ENCODE results near the gene CSK. TPM values are rescaled to one million over a fixed set of nuclear protein-coding genes. Genes with fewer than 3 reads are reported as not detected.

The CSK gene
- total RNA-seq, 1 donor from 2014 or later: 557 TPM

GRCh38 chr15:74829486-74829885 lies 47.6 kb downstream of the CSK start:
- Mint-ChIP-seq H3K9me3 (no peaks in the 10 kb centered on the region), H3K4me3 (no peak overlapping the region), H3K4me1 (peaks cover 7% of the 10 kb centered on the region), H3K27me3 (peaks cover 21% of the 10 kb centered on the region), H3K27ac (no peak overlapping the region), H3K36me3 (ENCODE audit: low read depth) (no peaks in the 10 kb centered on the region)
- ATAC-seq (ENCODE audit: low read depth) (no peak), DNase-seq (no peak)
- CTCF ChIA-PET: interaction anchor here (0.6 kb wide), 1 partner anchor 45 kb away, joined by 3 read pairs; no protein-coding TSS in a partner anchor
- intact Hi-C loops (cut with micrococcal nuclease): no loop called here
- TF ChIP-seq CTCF (IDR thresholded peaks at IDR 0.05): no peak
- POLR2A ChIA-PET: interaction anchor here (0.7 kb wide), 1 partner anchor 52 kb away, joined by 6 read pairs; no protein-coding TSS in a partner anchor

DNA sequence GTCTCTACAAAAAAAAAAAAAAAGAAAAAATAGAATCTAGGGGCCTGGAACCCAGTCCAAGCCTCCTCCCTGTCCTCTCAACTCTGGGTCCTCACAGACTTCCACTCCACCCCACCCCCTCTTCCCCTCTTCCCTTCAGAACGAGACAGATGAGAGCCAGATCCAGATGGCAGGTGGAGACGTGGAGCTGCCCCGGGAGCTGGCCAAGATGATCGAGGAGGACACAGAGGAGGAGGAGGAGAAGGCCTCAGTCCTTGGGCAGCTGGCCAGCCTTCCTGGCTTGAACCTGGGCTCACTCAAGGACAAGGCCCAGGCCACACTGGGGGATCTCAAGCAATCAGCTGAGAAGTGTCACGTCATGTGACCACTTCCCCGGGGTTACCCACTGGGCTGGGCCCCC lies 48.1 kb downstream of the CSK start:
- ATAC-seq (ENCODE audit: low read depth) (no peak), DNase-seq (no peak)
- Mint-ChIP-seq H3K27me3 (peaks cover 21% of the 10 kb centered on the region), H3K9me3 (no peaks in the 10 kb centered on the region), H3K4me1 (peaks cover 9% of the 10 kb centered on the region), H3K4me3 (no peak overlapping the region), H3K36me3 (ENCODE audit: low read depth) (peaks cover under 1% of the 10 kb centered on the region), H3K27ac (no peak overlapping the region)
- ChIA-PET CTCF (no interaction called here), POLR2A (interaction anchor here (0.6 kb wide), 1 partner anchor 42 kb away, joined by 3 read pairs; no protein-coding TSS in a partner anchor)
- no peak for TF ChIP-seq CTCF (IDR thresholded peaks at IDR 0.05)
- intact Hi-C loops (cut with micrococcal nuclease): no loop called here

- CTCF ChIA-PET: interaction anchor here (0.8 kb wide), 3 partner anchors 10 to 120 kb away, joined by 3 read pairs; no protein-coding TSS in a partner anchor
Observed at GRCh38 chr15:74830868-74831267, 49.0 kb downstream of the CSK start.

DNA sequence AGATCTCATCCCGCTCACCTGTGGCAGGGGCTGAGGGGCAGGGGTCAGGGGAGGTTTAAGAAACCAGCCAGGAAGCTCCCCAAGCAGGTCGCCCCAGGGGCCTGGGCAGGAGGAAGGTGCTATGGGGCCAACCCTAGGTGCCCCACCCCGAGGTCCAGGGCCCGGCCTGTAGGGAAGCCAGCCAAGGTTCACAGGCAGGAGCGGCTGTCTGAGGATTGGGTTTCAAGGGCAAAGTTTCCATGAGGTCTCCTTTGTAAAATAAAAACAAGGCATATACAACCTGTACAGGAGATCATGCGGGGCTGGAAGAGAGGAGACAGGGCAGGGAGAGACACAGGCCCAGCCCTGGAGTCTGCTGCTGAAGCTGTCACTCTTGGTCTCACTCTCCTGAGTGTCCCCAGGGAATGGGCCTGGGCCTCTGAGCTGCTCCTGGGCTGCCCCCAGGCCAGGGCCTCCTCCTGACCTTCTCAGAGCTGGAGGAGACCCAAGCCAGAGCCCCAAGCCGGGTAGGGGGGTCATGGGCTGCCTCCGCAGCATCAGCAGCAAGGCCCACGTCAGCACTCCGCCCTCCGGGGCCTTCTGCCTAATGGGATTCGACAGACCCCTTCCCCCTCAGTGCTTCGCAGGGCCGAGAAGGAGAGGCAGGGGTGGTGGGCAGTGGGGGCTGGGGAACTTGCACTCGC lies 50.1 kb downstream of the CSK start:
- Mint-ChIP-seq H3K27me3 (peaks cover 16% of the 10 kb centered on the region), H3K9me3 (no peaks in the 10 kb centered on the region), H3K4me3 (no peak overlapping the region), H3K4me1 (peaks cover 11% of the 10 kb centered on the region), H3K36me3 (ENCODE audit: low read depth) (peaks cover 12% of the 10 kb centered on the region), H3K27ac (no peak overlapping the region)
- intact Hi-C loops (cut with micrococcal nuclease): no loop called here
- ATAC-seq (ENCODE audit: low read depth) (no peak), DNase-seq (no peak)
- ChIA-PET POLR2A (no interaction called here), CTCF (interaction anchor here (1.1 kb wide), 1 partner anchor 61 kb away, joined by 4 read pairs; no protein-coding TSS in a partner anchor)
- TF ChIP-seq CTCF (IDR thresholded peaks at IDR 0.05): no peak

More at GRCh38 chr15:74830868-74831267, 49.0 kb downstream of the CSK start:
- H3K27ac Mint-ChIP-seq: no peak overlapping the region
- H3K9me3 Mint-ChIP-seq: no peaks in the 10 kb centered on the region
- DNase-seq (no peak), ATAC-seq (ENCODE audit: low read depth) (no peak)
- peaks cover 7% of the 10 kb centered on the region for H3K36me3 Mint-ChIP-seq (ENCODE audit: low read depth)
- peaks cover 11% of the 10 kb centered on the region for H3K4me1 Mint-ChIP-seq
- peaks cover 21% of the 10 kb centered on the region for H3K27me3 Mint-ChIP-seq
- POLR2A ChIA-PET: no interaction called here
- no peak overlapping the region for H3K4me3 Mint-ChIP-seq
- TF ChIP-seq CTCF (IDR thresholded peaks at IDR 0.05): no peak
- intact Hi-C loops (cut with micrococcal nuclease): no loop called here

DNA sequence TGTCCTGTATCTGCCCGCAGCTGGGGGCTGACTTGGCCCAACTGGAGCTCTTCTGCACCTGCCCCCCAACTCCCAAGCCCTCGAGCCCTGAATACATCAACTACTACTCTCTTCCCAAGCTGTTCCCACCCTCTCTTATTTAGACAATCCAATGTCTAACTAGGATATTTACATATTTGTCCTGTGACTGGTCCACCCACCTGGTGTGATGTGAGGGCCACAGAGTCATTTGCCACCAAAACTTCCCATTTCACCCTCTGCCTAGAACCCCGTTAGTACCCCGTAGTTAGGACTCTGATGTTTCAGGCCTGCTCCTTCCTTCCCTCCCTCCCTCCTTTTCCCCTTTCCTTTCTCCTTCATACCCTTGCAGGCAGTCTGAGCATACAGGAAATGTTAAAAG lies 50.9 kb downstream of the CSK start:
- ATAC-seq (ENCODE audit: low read depth): no peak
- TF ChIP-seq CTCF (IDR thresholded peaks at IDR 0.05): no peak
- peaks cover 11% of the 10 kb centered on the region for H3K4me1 Mint-ChIP-seq
- peaks cover 14% of the 10 kb centered on the region for H3K36me3 Mint-ChIP-seq (ENCODE audit: low read depth)
- POLR2A ChIA-PET: interaction anchor here (0.6 kb wide), 1 partner anchor 59 kb away, joined by 4 read pairs; no protein-coding TSS in a partner anchor
- no peaks in the 10 kb centered on the region for H3K9me3 Mint-ChIP-seq
- H3K27me3 Mint-ChIP-seq: peaks cover 8% of the 10 kb centered on the region
- CTCF ChIA-PET: interaction anchor here (1.1 kb wide), 1 partner anchor 62 kb away, joined by 4 read pairs; no protein-coding TSS in a partner anchor
- DNase-seq: no peak
- intact Hi-C loops (cut with micrococcal nuclease): no loop called here
- H3K27ac Mint-ChIP-seq: no peak overlapping the region
- H3K4me3 Mint-ChIP-seq: no peak overlapping the region
